ENCODE data around the gene DHX35. TPM values are rescaled to one million over a fixed set of nuclear protein-coding genes. Genes with fewer than 3 reads are reported as not detected.

The DHX35 gene
- total and polyA plus RNA-seq, 7 donors, result 3.4 to 11.9 (median 5.8) TPM

- Histone ChIP-seq H3K36me3 (ENCODE audit: insufficient read depth in 1 of 2, low read depth in 1 of 2) (peaks cover 14 to 49% of the 10 kb centered on the region in 2 donors), H3K27ac (no peak overlapping the region), H3K27me3 (ENCODE audit: insufficient read depth in 3 of 3, low read length in 2 of 3) (no peaks in the 10 kb centered on the region), H3K9me3 (no peaks in the 10 kb centered on the region), H3K4me1 (no peaks in the 10 kb centered on the region), H3K4me3 (no peak overlapping the region)
- intact Hi-C loops (cut with DNase I), result loop anchor here in 1 of 2 donors (10.0 kb wide), 1 partner anchor 65 kb away; no protein-coding TSS in a partner anchor
- no peak for TF ChIP-seq CTCF (IDR thresholded peaks at IDR 0.05)
- DNase-seq, result no peak
- 75 to 79% (median 77%) methylated on average over 4 of the region's 4 CpGs for WGBS, 3 donors
- no peak for ATAC-seq
These were observed 7.6 kb downstream of the DHX35 start for GRCh38 chr20:38969708-38970107.

- Histone ChIP-seq H3K27ac (no peak overlapping the region), H3K36me3 (ENCODE audit: insufficient read depth in 1 of 2, low read depth in 1 of 2) (peaks cover 14 to 45% of the 10 kb centered on the region in 2 donors), H3K27me3 (ENCODE audit: insufficient read depth in 3 of 3, low read length in 2 of 3) (no peaks in the 10 kb centered on the region), H3K4me1 (no peaks in the 10 kb centered on the region), H3K4me3 (no peak overlapping the region), H3K9me3 (no peaks in the 10 kb centered on the region)
- 91 to 100% (median 97%) methylated on average over 1 of the region's 1 CpG for whole genome bisulfite sequencing, 3 donors
- intact Hi-C loops (cut with DNase I), result loop anchor here in 1 of 2 donors (10.0 kb wide), 1 partner anchor 64 kb away; no protein-coding TSS in a partner anchor
- DNase-seq (no peak), ATAC-seq (no peak)
- no peak for TF ChIP-seq CTCF (IDR thresholded peaks at IDR 0.05)
These were observed 8.2 kb downstream of the DHX35 start for GRCh38 chr20:38970302-38970701.

GRCh38 chr20:38973107-38973506 is 11.0 kb downstream of the DHX35 start:
- no peaks in the 10 kb centered on the region for H3K27me3 ChIP-seq (ENCODE audit: insufficient read depth in 3 of 3, low read length in 2 of 3)
- no peak for TF ChIP-seq CTCF (IDR thresholded peaks at IDR 0.05)
- DNase-seq (no peak), ATAC-seq (no peak)
- intact Hi-C loops (cut with DNase I), result loop anchor here in 1 of 2 donors (10.0 kb wide), 1 partner anchor 62 kb away; no protein-coding TSS in a partner anchor
- H3K27ac ChIP-seq, result no peak overlapping the region
- H3K4me3 ChIP-seq, result no peak overlapping the region
- peaks cover 14 to 55% of the 10 kb centered on the region in 2 donors for H3K36me3 ChIP-seq (ENCODE audit: insufficient read depth in 1 of 2, low read depth in 1 of 2)
- H3K9me3 ChIP-seq, result no peaks in the 10 kb centered on the region
- no peaks in the 10 kb centered on the region for H3K4me1 ChIP-seq

- TF ChIP-seq CTCF (IDR thresholded peaks at IDR 0.05), result no peak
- no peaks in the 10 kb centered on the region for H3K27me3 ChIP-seq (ENCODE audit: insufficient read depth in 3 of 3, low read length in 2 of 3)
- no peaks in the 10 kb centered on the region for H3K4me1 ChIP-seq
- no peak overlapping the region for H3K4me3 ChIP-seq
- no peak overlapping the region for H3K27ac ChIP-seq
- no peak for ATAC-seq
- DNase-seq, result no peak
- 51 to 73% (median 68%) methylated on average over 5 of the region's 5 CpGs for WGBS, 3 donors
- intact Hi-C loops (cut with DNase I), result loop anchor here in 1 of 2 donors (10.0 kb wide), 1 partner anchor 61 kb away; no protein-coding TSS in a partner anchor
- H3K9me3 ChIP-seq, result no peaks in the 10 kb centered on the region
- peaks cover 14 to 54% of the 10 kb centered on the region in 2 donors for H3K36me3 ChIP-seq (ENCODE audit: insufficient read depth in 1 of 2, low read depth in 1 of 2)
These were observed 11.5 kb downstream of the DHX35 start for GRCh38 chr20:38973645-38974044.
